CD14-positive monocyte (primary cell): ENCODE results near the gene DPYD. TPM values are rescaled to one million over a fixed set of nuclear protein-coding genes. Genes with fewer than 3 reads are reported as not detected.

Experiments used
- DNase-seq, 3 donors: peaks; one replicate each; pipeline ENCODE4 v3.0.0-alpha.2; 2011 to 2022
- H2AFZ ChIP-seq: 2 replicates; pipeline ENCODE4 v1.6.0; 2012; ENCODE audit warnings: mild to moderate bottlenecking, low read depth, low read length, inconsistent platforms; ENCODE audit not compliant: insufficient read depth, poor library complexity, severe bottlenecking
- H3K27ac ChIP-seq, 2 donors: 1 replicate in 1 of 2; 2 replicates in 1 of 2; pipeline ENCODE4 v1.5.1; 2012 to 2013; ENCODE audit warnings: low read length in 2 of 2, control low read depth in 1 of 2, inconsistent platforms in 1 of 2, low read depth in 1 of 2, mild to moderate bottlenecking in 1 of 2
- H3K27me3 ChIP-seq, 2 donors: one replicate each; pipeline versions ENCODE4 v1.6.0 to v1.6.1; 2011 to 2013; ENCODE audit warnings: low read length in 2 of 2; ENCODE audit not compliant: control insufficient read depth in 2 of 2, insufficient read depth in 2 of 2
- H3K36me3 ChIP-seq, 2 donors: replicated peaks in 1 of 2; 1 replicate in 1 of 2; 2 replicates in 1 of 2; pipeline versions ENCODE4 v1.5.1 to v1.6.1; 2012 to 2013; ENCODE audit warnings: low read length in 2 of 2, control low read depth in 1 of 2, inconsistent platforms in 1 of 2, mild to moderate bottlenecking in 1 of 2; ENCODE audit not compliant: insufficient read depth in 2 of 2, control insufficient read depth in 1 of 2
- H3K4me1 ChIP-seq, 2 donors: 1 replicate in 1 of 2; 2 replicates in 1 of 2; pipeline versions ENCODE4 v1.5.1 to v1.6.1; 2012 to 2013; ENCODE audit warnings: low read length in 2 of 2, control low read depth in 1 of 2, inconsistent platforms in 1 of 2, mild to moderate bottlenecking in 1 of 2, moderate library complexity in 1 of 2; ENCODE audit not compliant: insufficient read depth in 2 of 2, control insufficient read depth in 1 of 2
- H3K4me2 ChIP-seq: replicated peaks from 2 replicates; pipeline ENCODE3; 2012; ENCODE audit warnings: low read length, moderate library complexity, mild to moderate bottlenecking; ENCODE audit not compliant: poor library complexity, severe bottlenecking; ENCODE audit errors: extremely low read depth
- H3K4me3 ChIP-seq, 3 experiments: fragments of 200-600 bp in 1 of 3; sonication (generic) in 1 of 3; replicated peaks in 1 of 3; 1 replicate in 2 of 3; 2 replicates in 1 of 3; pipeline ENCODE4 v1.5.1; 2011 to 2013; ENCODE audit warnings: low read length in 3 of 3, mild to moderate bottlenecking in 3 of 3, control low read depth in 2 of 3, low read depth in 2 of 3, inconsistent platforms in 1 of 3, moderate library complexity in 1 of 3
- H3K79me2 ChIP-seq: 2 replicates; pipeline ENCODE4 v1.6.0; 2012; ENCODE audit warnings: mild to moderate bottlenecking, control low read depth, inconsistent platforms, low read length, moderate library complexity; ENCODE audit not compliant: insufficient read depth
- H3K9ac ChIP-seq: 2 replicates; pipeline ENCODE4 v1.6.0; 2017; ENCODE audit warnings: low read length, mild to moderate bottlenecking; ENCODE audit not compliant: insufficient read depth, poor library complexity, severe bottlenecking
- H3K9me3 ChIP-seq, 2 donors: replicated peaks in 1 of 2; 1 replicate in 1 of 2; 2 replicates in 1 of 2; pipeline versions ENCODE4 v1.5.1 to v1.6.1; 2012 to 2013; ENCODE audit warnings: low read length in 2 of 2, control low read depth in 1 of 2; ENCODE audit not compliant: control insufficient read depth in 1 of 2, insufficient read depth in 1 of 2
- H4K20me1 ChIP-seq: 2 replicates; pipeline ENCODE4 v1.6.0; 2012; ENCODE audit warnings: mild to moderate bottlenecking, low read length, control low read depth, moderate library complexity; ENCODE audit not compliant: insufficient read depth
- H3K27ac Mint-ChIP-seq, 7 donors: one replicate each; pipeline ENCODE4 v1.8.0; 2020; ENCODE audit warnings: mild to moderate bottlenecking in 7 of 7, mixed read lengths in 7 of 7, moderate library complexity in 6 of 7, inconsistent platforms in 2 of 7
- H3K27me3 Mint-ChIP-seq, 3 donors: one replicate each; pipeline ENCODE4 v1.8.0; 2021 to 2022; ENCODE audit warnings: low read depth in 3 of 3, mild to moderate bottlenecking in 3 of 3, mixed read lengths in 3 of 3, moderate library complexity in 3 of 3, inconsistent platforms in 1 of 3
- H3K36me3 Mint-ChIP-seq, 2 donors: one replicate each; pipeline ENCODE4 v1.8.0; 2020; ENCODE audit warnings: mixed read lengths in 2 of 2, inconsistent platforms in 1 of 2, mild to moderate bottlenecking in 1 of 2
- H3K4me1 Mint-ChIP-seq: one replicate; pipeline ENCODE4 v1.8.0; 2020; ENCODE audit warnings: mild to moderate bottlenecking, mixed read lengths
- H3K4me3 Mint-ChIP-seq, 2 donors: one replicate each; pipeline ENCODE4 v1.8.0; 2020; ENCODE audit warnings: mild to moderate bottlenecking in 2 of 2, mixed read lengths in 2 of 2, moderate library complexity in 1 of 2
- H3K9me3 Mint-ChIP-seq, 7 donors: one replicate each; pipeline ENCODE4 v1.8.0; 2020 to 2022; ENCODE audit warnings: mixed read lengths in 7 of 7, mild to moderate bottlenecking in 6 of 7, moderate library complexity in 6 of 7, inconsistent platforms in 2 of 7
- WGBS: methylation state at CpG from one replicate; pipeline ENCODE4 v1.1.5; 2013; ENCODE audit warnings: missing lambda C conversion rate; ENCODE audit not compliant: insufficient coverage; 5-methylcytosine and 5-hydroxymethylcytosine counted together
- intact Hi-C, 2 donors: fragments of 100-400 bp; cut with micrococcal nuclease; formaldehyde crosslinking; loops; one replicate each; pipeline versions ENCODE4 v1.15.0 to v1.15.1; 2023
- polyA plus RNA-seq, 3 donors: library from polyadenylated mRNA; depleted of rRNA in 1 of 3; unstranded in 2 of 3; stranded (reverse) in 1 of 3; fragments of 300-500 nt in 2 of 3; fragments of >200 nt in 1 of 3; fragmentation: Illumina TruSeq in 2 of 3; gene quantifications; 1 replicate in 2 of 3; 2 replicates in 1 of 3; pipeline ENCODE4 v1.2.3, GENCODE V29; 2012 to 2021
- TF ChIP-seq, protein P1 (sequence below): fragments of 200-600 bp; IDR thresholded peaks from one replicate; pipeline ENCODE4 v1.8.0; 2022; ENCODE audit warnings: antibody characterized with exemption, mild to moderate bottlenecking

The DPYD gene
- polyA plus RNA-seq, 3 donors: 87.6 to 171 (median 144) TPM

DNA sequence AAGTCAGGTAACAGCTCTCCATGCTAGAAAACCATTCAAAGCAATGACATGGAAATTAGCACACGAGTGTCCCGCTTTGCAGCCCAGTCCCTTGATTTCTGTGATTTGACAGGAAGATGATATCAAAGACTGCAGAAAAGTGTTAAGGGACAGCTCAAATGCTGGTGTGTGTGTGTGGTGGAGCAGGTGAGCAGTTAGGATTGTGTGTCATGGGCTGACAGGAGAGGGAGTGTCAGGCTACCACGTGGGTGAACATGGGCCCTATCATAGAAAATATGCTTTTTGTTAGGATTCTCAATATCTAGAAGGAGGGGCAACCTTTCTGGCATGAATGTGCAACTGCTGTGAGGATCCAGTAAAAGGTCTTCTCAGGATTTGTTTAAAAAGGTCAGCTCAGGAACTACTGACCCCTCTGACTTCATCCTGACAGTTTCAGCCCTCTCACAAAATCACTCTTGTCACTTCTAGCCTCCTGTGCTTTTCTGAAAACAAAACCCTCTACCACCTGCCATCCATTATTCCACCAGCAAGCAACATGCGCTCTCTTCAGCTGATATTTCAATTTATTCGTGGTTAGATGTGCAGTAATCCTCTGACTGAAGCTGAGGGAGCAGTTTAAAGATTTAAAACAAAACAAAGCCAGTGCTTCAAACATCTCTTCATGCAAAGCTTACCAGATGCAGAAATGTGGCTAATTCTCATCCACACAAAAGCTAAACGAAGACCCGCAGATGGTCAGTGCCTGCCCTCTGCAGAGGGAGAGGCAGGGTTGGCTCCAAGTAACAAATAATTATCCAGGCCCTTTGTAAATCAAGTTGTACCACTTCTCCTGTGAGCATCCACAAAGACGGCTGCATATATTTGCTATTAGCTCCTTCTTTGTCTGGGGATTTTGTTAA lies 801.3 kb downstream of the DPYD start:
- H3K9ac ChIP-seq: no peak overlapping the region
- peaks cover 10 to 58% of the 10 kb centered on the region in 2 donors for H3K36me3 ChIP-seq
- H3K4me3 ChIP-seq: no peak overlapping the region
- TF ChIP-seq, protein P1, sequence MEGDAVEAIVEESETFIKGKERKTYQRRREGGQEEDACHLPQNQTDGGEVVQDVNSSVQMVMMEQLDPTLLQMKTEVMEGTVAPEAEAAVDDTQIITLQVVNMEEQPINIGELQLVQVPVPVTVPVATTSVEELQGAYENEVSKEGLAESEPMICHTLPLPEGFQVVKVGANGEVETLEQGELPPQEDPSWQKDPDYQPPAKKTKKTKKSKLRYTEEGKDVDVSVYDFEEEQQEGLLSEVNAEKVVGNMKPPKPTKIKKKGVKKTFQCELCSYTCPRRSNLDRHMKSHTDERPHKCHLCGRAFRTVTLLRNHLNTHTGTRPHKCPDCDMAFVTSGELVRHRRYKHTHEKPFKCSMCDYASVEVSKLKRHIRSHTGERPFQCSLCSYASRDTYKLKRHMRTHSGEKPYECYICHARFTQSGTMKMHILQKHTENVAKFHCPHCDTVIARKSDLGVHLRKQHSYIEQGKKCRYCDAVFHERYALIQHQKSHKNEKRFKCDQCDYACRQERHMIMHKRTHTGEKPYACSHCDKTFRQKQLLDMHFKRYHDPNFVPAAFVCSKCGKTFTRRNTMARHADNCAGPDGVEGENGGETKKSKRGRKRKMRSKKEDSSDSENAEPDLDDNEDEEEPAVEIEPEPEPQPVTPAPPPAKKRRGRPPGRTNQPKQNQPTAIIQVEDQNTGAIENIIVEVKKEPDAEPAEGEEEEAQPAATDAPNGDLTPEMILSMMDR: no peak
- H3K27me3 ChIP-seq: no peaks in the 10 kb centered on the region
- peaks cover 51 to 53% of the 10 kb centered on the region in 2 donors for H3K36me3 Mint-ChIP-seq
- intact Hi-C loops: no loop called here
- no peaks in the 10 kb centered on the region for H3K9me3 ChIP-seq
- no peak overlapping the region for H3K4me3 Mint-ChIP-seq
- DNase-seq: no peak
- no peaks in the 10 kb centered on the region for H3K27me3 Mint-ChIP-seq
- no peak overlapping the region for H3K27ac Mint-ChIP-seq
- 100% methylated on average over 5 of the region's 8 CpGs for WGBS
- peaks cover 4 to 8% of the 10 kb centered on the region in 2 donors for H3K4me1 ChIP-seq
- no peaks in the 10 kb centered on the region for H3K4me1 Mint-ChIP-seq
- H3K9me3 Mint-ChIP-seq: no peaks in the 10 kb centered on the region
- no peak overlapping the region for H3K27ac ChIP-seq
- no peak overlapping the region for H2AFZ ChIP-seq
- H3K79me2 ChIP-seq: no peaks in the 10 kb centered on the region
- no peak overlapping the region for H3K4me2 ChIP-seq
- peaks cover 20% of the 10 kb centered on the region for H4K20me1 ChIP-seq

DNA sequence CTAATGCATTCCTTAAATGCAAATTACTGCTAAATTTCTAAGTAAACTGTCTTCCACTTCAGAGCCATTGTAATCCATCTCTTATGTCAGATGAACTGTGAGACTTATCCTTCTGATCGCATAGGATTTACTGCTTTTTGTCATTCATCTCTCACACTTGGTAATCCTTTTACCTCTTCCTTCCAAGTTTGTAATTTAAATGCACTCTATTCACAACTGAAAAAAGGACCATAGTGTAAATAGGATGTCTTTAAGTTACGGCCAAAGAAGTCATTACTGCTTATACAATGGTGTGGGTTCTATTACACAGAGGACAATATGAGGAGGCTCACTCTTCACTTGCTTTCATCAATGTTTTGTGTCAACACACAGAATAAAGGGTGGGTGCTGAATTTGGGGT lies 806.0 kb downstream of the DPYD start:
- intact Hi-C loops: no loop called here
- Histone ChIP-seq H3K9ac (no peak overlapping the region), H3K4me3 (no peak overlapping the region), H3K27me3 (no peaks in the 10 kb centered on the region), H3K4me2 (no peak overlapping the region), H3K36me3 (peaks cover 26 to 65% of the 10 kb centered on the region in 2 donors), H4K20me1 (peaks cover 14% of the 10 kb centered on the region), H3K9me3 (no peaks in the 10 kb centered on the region), H3K4me1 (no peaks in the 10 kb centered on the region), H3K27ac (no peak overlapping the region), H2AFZ (no peak overlapping the region), H3K79me2 (no peaks in the 10 kb centered on the region)
- H3K4me1 Mint-ChIP-seq: no peaks in the 10 kb centered on the region
- no peak overlapping the region for H3K27ac Mint-ChIP-seq
- H3K4me3 Mint-ChIP-seq: no peak overlapping the region
- H3K27me3 Mint-ChIP-seq: no peaks in the 10 kb centered on the region
- WGBS: no CpG with 5 or more reads among the region's 2 CpGs
- no peak for DNase-seq
- H3K9me3 Mint-ChIP-seq: no peaks in the 10 kb centered on the region
- H3K36me3 Mint-ChIP-seq: peaks cover 54 to 59% of the 10 kb centered on the region in 2 donors
- TF ChIP-seq, protein P1: no peak
